T-helper 22 cell (primary cell): ENCODE results near the gene HOXB4.

Experiments used
- DNase-seq: peaks from one replicate; pipeline ENCODE4 v3.0.0-alpha.2; 2020; ENCODE audit warnings: low read depth

The HOXB4 gene

DNA sequence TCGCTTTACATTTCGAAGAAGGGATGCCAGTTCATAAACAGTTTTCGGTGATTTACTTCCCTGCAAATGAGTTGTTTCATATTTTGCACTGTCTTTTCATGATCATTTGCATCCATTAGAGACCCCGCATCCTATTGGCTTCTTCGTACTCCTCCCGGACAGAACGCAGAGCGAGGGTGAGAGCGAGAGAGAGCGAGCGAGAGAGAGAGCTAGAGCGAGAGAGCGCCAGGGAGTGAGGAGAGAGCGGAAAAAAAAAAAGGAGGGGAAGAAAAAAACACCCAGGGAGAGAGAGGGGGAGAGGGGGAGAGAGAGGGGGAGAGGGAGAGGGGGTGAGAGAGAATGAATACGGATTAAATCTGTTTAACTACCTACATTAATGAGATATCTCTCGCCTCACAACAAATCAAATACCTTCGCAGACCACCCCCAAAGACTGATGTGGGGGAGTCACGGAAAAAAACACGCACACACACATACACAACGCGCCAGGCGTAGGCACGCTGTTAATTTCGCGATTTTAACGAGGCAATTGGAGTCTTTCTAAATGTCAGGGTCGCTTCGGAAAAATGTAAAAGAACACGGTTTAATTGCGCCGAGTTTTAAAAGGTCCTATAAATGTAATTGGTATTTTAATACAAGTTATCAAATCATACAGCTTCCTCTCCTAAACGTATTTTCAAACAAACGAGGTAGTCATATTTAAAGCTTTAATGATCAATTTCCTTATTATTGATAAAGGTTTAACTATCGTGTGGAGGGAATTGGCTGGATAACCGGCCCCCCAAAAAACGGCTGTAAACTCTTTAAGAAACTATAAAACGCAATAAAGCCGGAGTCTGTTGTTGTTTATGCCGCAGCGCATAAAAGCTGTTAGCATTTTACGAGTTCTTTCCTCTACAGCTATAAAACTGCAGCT is 37.2 kb upstream of the HOXB4 start, which contains the start of gene HOXB8:
Gene HOXB8 (minus strand): TSS at position 246 of the 916 bp plus-strand sequence. CDS start 588 bp downstream, outside the sequence.
- no peak for DNase-seq

GRCh38 chr17:48613862-48614694 is 35.9 kb upstream of the HOXB4 start:
- no peak for DNase-seq

DNA sequence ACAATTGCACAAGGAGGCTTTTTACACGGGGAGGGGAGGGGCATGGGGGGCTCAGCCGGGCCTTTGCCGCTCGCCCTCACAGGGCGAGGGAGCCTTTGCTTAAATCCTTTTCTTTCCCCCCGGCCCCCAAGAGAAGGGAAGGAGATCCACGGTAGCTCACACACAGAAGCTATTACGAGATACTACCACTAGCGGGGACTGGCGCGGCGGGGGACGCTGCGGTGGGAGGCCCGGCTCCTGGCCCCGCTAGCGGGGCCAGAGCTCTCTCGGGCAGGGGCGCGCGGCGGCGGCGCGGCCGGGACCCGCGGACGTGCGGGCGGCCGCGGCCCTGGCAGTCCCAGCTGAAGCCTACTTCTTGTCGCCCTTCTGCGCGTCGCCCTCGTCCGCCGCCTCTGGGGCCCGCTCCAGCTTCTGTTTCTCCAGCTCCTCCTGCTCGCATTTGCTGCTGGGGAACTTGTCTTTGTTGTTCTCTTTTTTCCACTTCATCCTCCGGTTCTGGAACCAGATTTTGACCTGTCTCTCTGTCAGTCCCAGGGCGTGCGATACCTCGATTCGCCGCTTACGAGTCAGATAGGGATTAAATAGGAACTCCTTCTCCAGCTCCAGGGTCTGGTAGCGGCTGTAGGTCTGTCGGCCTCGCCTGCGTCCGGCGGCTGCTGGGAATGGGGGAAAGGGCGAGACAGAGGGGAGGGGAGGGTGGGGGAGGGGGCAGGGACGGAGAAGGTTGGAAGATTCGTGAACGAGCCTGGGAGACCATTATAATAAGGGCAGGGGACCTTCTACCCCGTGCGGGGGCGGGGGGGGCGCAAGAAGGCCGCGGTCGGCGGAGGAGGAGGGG is 34.9 kb upstream of the HOXB4 start:
- DNase-seq = no peak

DNA sequence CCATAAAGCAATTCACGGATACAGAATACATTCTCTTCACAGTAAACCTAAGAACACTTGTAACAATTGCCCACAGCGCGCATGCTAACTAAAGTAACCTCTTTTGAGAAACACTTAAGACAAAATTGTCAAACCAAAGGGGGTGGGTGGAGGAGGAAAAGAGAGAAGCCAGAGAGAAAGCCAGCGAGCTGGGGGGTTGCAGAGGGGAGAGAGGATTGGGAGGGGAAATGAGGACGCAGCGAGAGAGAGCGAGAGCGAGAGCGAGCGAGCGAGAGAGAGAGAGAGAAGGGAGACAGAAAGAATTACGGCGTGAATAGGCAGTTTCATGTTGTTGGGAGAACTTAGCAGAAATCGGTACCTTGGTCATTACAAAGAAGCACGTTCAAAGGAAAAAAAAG is 34.3 kb upstream of the HOXB4 start:
- no peak for DNase-seq

GRCh38 chr17:48611681-48612455 is 33.7 kb upstream of the HOXB4 start:
- no peak for DNase-seq

DNA sequence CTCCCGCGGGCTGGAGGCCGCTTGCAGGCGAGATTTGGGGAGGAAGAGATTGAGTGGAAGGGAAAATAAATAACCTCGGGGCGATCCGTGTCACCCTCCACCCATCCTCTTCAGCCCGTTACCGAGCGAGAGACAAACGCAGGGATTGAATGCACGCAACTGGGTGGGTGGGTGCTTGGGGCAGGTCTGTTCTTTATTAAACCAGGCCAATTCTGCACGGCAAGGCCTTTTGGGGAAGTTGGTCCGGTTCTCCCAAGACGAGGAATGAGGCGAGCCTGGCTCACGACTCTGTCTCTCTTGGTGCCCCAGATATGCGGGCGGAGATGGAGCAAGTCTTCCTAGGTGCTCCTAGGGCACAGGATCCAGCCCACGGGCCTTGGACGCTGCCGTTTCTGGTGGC is 33.1 kb upstream of the HOXB4 start:
- no peak for DNase-seq

DNA sequence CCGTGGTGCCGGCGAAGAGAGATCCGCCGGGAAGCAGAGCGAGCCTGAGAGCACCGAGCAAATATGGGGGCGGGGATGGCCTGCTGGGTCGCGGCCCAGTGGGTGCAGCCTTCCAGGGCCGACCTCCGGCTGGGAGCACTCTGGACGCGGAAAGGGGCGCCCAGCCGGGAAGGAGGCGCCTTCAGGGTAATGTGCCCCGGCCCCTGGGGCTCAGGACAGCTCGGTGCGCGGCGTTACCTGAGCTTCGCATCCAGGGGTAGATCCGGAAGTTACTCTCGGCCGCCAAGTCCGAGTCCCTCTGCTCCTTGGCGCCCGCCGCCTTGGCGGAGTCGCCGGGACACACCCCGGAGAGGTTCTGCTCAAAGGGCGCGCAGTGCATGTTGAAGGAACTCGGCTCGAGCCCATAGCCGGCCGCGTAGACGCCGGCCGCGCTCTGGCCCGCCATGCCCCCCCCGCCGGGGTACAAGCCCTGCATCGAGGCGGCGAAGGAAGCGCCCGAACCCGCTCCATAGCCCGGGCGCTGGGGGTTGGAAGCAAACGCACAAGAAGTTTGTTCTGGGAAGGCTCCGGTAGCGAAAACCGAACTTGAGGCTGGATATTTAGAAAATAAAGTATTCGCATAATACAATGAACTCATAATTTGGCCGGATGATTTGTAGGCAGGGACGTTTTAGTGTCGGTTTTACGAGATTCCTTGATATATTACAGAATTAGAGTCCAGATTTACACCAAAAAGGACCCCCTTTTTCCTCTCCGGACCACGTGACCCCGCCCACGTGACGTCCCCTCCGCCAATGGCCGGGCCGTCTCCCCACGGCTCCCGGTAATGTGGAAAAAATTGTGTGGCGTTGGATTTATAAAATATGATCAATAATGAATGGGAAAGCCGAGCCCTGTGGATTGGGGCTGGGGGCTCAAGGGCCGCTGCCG is 32.4 kb upstream of the HOXB4 start, which contains the start of gene HOXB7:
Gene HOXB7 (minus strand): TSS at position 736 of the 930 bp plus-strand sequence. CDS start 99 bp downstream, at position 637.
- DNase-seq = peak; percentile 48

GRCh38 chr17:48609759-48610281 is 31.7 kb upstream of the HOXB4 start:
- no peak for DNase-seq

GRCh38 chr17:48609033-48609432 is 30.9 kb upstream of the HOXB4 start:
- DNase-seq = no peak

GRCh38 chr17:48608494-48608834 is 30.3 kb upstream of the HOXB4 start:
- DNase-seq = no peak

DNA sequence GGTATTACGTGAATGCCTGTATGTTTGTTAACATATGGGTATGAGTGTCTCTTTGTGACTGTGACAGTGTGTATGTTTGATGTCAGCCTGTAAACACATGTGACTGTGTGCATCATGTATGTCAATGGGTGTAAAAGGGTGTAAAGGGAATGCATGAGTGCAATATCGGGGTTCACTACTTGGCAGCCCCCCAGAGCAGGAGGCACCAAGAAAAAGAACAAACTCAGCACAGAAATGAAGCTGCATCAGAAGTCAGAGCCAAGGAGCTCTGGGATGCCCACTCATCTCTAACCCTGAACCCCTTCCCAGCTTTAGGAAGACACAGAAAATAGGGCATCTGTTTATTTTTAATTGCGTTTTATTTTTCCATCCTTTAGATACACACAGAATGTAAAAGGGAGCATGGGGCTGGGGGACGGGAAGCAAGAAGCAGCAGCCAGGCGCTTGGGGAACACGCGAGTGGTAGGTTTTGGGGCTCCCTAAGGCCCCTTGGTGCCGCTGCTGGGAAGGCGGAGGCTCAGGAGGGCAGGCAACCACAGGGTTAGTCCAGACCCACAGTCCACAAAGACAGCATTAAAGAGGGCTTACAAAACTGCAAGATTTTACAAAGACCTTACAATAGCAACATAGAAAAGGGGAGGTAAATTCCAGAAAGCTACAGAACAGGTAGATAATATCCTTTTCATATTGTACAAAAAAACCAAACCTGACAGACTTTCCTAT is 28.9 kb upstream of the HOXB4 start:
- no peak for DNase-seq

DNA sequence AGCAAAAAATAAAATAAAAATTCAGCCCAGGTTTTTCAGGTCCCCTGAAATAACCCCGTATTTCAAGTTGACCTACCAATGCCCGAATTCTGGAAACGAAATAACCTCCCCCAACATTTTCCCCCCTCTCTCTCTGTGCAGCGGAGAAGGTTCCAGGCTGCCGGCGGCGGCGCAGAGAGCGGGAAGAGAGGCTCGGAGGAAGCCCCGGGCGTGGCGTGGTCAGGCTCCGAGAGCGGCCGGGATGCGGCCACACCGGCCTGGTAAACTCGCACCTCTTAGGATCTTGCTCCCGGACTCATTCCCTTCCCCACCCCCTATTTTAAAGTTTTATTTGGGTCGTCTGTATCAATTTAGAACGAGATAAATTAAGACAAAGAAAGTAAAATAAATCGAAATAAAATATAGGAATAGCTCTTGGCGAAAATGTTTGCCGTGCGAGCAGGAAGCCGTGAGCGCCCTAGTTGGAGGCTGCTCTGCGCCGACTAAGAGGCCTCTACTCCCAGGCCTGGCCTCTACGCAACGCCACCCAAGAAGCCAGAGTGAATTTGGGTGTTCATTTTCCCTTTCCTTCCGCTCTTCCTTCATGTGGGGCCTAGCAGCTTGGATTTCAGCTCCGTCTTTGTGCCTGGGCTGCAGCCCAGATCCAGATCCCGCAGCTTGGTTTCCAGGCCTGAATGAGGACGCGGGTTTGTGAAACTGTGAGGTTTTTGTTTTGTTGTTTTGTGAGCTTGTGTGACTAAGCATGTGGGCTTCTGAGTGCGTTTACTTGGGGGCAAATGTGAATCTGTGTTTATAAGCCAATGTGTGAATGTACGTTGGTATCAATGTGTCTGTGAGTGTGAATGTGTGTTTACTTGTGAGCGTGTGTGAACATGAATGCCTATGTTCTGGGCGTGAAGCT is 28.1 kb upstream of the HOXB4 start:
- DNase-seq = no peak

GRCh38 chr17:48605409-48605919 is 27.3 kb upstream of the HOXB4 start:
- DNase-seq = no peak

DNA sequence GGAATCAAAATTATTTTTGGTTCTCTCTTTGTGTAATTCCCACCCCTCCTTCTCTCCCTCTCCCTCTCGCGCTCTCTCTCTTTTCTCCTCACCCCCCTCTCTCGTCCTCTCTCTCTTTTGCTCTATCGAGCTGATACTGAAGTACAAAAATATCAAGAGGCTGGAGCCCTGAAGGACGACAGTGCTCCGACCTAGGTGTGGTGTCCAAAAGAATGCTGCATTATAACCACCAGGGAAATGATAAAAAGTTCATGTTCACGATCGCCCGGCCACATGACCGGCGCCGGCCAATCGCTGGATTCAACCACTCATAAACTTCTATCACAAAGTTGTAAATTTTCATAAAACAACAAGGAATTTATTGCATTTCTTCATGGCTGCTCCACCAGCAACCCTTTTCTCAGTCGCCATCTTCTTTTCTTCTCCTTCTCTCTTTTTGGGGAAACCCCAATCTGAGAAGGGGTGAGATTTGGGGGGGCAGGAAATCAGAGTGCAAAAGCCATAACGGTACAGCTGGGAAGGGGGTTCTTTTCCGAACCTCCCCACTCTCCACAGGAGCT is 26.7 kb upstream of the HOXB4 start, which contains the start of gene HOXB6:
Gene HOXB6 (minus strand): TSS at position 217 of the 560 bp plus-strand sequence. CDS start 6,836 bp downstream, outside the sequence.
- DNase-seq = no peak

- DNase-seq = no peak
Observed at GRCh38 chr17:48603959-48604769, 26.0 kb upstream of the HOXB4 start.
